PC-9 (cell line): ENCODE data around the gene KLK15. TPM values are rescaled to one million over a fixed set of nuclear protein-coding genes. Genes with fewer than 3 reads are reported as not detected.

Experiments used
- BruUV-seq: library from RNA; stranded (reverse); fragments of 400-500 nt; replicated peaks from 2 replicates; lab custom pipeline; 2021; lab: Mats Ljungman, UMichigan
- CTCF ChIA-PET: fragments of 300-600 bp; sonication (Branson Sonifier 250); formaldehyde crosslinking; loops from one replicate; lab custom pipeline; 2022; ENCODE audit warnings: antibody characterized with exemption; lab: Charles Lee
- POLR2A ChIA-PET: fragments of 300-600 bp; sonication (Branson Sonifier 250); formaldehyde crosslinking; loops from one replicate; lab custom pipeline; 2022; ENCODE audit warnings: antibody characterized with exemption; ENCODE audit not compliant: unreplicated experiment; lab: Charles Lee
- DNase-seq, 2 experiments: peaks; one replicate each; pipeline versions ENCODE4 v3.0.0 to v3.0.0-alpha.2; 2015 to 2022; ENCODE audit warnings: mixed read lengths in 1 of 2
- H2AFZ ChIP-seq: fragments of 200-600 bp; sonication (generic); 2 replicates; pipeline ENCODE4 v1.8.1; 2017; ENCODE audit warnings: antibody characterized with exemption
- H3F3A ChIP-seq: fragments of 200-600 bp; sonication (generic); 2 replicates; pipeline ENCODE4 v1.8.1; 2017; ENCODE audit warnings: antibody characterized with exemption, mild to moderate bottlenecking, low read depth; ENCODE audit not compliant: insufficient read depth
- H3K27ac ChIP-seq: fragments of 200-600 bp; sonication (generic); 2 replicates; pipeline ENCODE4 v1.6.1; 2016; ENCODE audit warnings: mixed run types
- H3K27me3 ChIP-seq: fragments of 200-600 bp; sonication (generic); 2 replicates; pipeline ENCODE4 v1.6.1; 2016; ENCODE audit warnings: low read depth, mixed run types; ENCODE audit not compliant: insufficient read depth
- H3K36me3 ChIP-seq: fragments of 200-600 bp; sonication (generic); 2 replicates; pipeline ENCODE4 v1.6.1; 2016; ENCODE audit warnings: low read depth, mixed run types
- H3K4me1 ChIP-seq: fragments of 200-600 bp; sonication (generic); replicated peaks from 2 replicates; pipeline ENCODE4 v1.6.1; 2016; ENCODE audit warnings: mixed run types; ENCODE audit not compliant: insufficient read depth
- H3K4me2 ChIP-seq: fragments of 200-600 bp; sonication (generic); 2 replicates; pipeline ENCODE4 v1.6.1; 2017; ENCODE audit warnings: mixed run types
- H3K4me3 ChIP-seq: fragments of 200-600 bp; sonication (generic); 2 replicates; pipeline ENCODE4 v1.6.1; 2016; ENCODE audit warnings: mixed run types
- H3K79me2 ChIP-seq: fragments of 200-600 bp; sonication (generic); 2 replicates; pipeline ENCODE4 v1.6.1; 2017; ENCODE audit warnings: low read depth, mixed run types
- H3K9me2 ChIP-seq: fragments of 200-600 bp; sonication (generic); 2 replicates; pipeline ENCODE4 v1.8.1; 2017; ENCODE audit warnings: mild to moderate bottlenecking; ENCODE audit not compliant: insufficient read depth
- H3K9me3 ChIP-seq: fragments of 200-600 bp; sonication (generic); 2 replicates; pipeline ENCODE4 v1.8.1; 2016; ENCODE audit warnings: low read depth; ENCODE audit not compliant: insufficient read depth
- H4K20me1 ChIP-seq: fragments of 200-600 bp; sonication (generic); 2 replicates; pipeline ENCODE4 v1.8.1; 2017; ENCODE audit not compliant: insufficient read depth
- EZH2 ChIP-seq: fragments of 200-600 bp; sonication (generic); IDR thresholded peaks from 2 replicates; pipeline ENCODE4 v1.8.0; 2017; ENCODE audit warnings: antibody characterized with exemption, low read depth
- intact Hi-C: fragments of 100-400 bp; cut with micrococcal nuclease; formaldehyde crosslinking; loops from one replicate; pipeline ENCODE4 v1.10.0; 2022; ENCODE audit not compliant: unreplicated experiment
- total RNA-seq: library from RNA; stranded (reverse); gene quantifications from 2 replicates; pipeline ENCODE4 v1.2.3, GENCODE V29; 2021
- TF ChIP-seq, protein P1 (sequence below): fragments of 200-600 bp; sonication (generic); conservative IDR thresholded peaks from 2 replicates; pipeline ENCODE4 v1.6.1; 2017; ENCODE audit warnings: mixed run types, antibody characterized with exemption, mild to moderate bottlenecking, moderate library complexity

The KLK15 gene
- total RNA-seq, 1 experiment from 2014 or later = not detected

DNA sequence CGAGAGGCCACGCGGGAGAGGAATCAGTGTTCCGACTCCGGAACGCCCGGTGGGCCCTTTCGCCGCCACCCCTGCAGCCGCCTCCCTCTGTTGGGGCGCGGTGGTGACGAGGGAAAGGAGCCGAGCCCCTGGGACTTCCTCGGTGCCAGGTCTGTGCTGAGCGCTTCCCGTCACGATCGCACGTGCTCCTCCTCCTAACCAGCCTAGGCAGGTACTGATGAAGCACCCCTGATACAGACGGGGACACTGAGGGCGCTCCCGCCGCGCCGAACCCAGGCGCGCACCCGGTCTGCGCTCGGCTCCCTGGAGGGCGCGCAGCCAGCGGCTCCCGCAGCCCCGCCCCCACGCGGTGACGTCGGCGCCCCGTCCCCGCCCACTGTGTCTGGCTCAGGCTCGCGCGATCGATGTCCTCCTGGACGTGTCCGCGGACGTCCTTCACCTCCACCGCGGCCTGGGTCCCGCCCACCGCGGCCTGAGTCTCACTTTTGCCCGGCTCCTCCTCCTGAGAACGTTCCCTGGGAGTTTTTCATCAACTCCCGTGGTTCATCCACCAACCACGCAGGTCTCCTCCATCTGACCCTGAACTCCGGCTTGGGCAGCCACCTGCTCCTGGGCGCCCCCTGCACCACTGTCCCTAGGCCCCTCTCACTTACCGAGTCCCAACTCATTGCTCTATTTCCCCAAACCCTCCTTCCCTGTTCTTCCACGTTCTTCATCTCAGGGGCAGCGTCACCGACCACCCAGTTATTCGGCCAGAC is 2.6 kb upstream of the KLK15 start:
- CTCF ChIA-PET = no interaction called here
- H3K9me3 ChIP-seq = no peaks in the 10 kb centered on the region
- H3K4me3 ChIP-seq = peak overlapping the region; percentile 69
- no peaks in the 10 kb centered on the region for H3K9me2 ChIP-seq
- peak; percentile 67 to 83 for DNase-seq
- no peak overlapping the region for H3K27ac ChIP-seq
- no peaks in the 10 kb centered on the region for H3K36me3 ChIP-seq
- H4K20me1 ChIP-seq = no peaks in the 10 kb centered on the region
- TF ChIP-seq EZH2 = no peak
- TF ChIP-seq, protein P1, sequence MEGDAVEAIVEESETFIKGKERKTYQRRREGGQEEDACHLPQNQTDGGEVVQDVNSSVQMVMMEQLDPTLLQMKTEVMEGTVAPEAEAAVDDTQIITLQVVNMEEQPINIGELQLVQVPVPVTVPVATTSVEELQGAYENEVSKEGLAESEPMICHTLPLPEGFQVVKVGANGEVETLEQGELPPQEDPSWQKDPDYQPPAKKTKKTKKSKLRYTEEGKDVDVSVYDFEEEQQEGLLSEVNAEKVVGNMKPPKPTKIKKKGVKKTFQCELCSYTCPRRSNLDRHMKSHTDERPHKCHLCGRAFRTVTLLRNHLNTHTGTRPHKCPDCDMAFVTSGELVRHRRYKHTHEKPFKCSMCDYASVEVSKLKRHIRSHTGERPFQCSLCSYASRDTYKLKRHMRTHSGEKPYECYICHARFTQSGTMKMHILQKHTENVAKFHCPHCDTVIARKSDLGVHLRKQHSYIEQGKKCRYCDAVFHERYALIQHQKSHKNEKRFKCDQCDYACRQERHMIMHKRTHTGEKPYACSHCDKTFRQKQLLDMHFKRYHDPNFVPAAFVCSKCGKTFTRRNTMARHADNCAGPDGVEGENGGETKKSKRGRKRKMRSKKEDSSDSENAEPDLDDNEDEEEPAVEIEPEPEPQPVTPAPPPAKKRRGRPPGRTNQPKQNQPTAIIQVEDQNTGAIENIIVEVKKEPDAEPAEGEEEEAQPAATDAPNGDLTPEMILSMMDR = no peak
- no TSS peak for BruUV-seq
- H3F3A ChIP-seq = peaks cover 8% of the 10 kb centered on the region
- peak overlapping the region; percentile 92 for H2AFZ ChIP-seq
- H3K4me2 ChIP-seq = peak overlapping the region; percentile 90
- peaks cover 5% of the 10 kb centered on the region; the same call in 1 of the 2 replicates for H3K4me1 ChIP-seq
- H3K79me2 ChIP-seq = no peaks in the 10 kb centered on the region
- POLR2A ChIA-PET = no interaction called here
- peaks cover 20% of the 10 kb centered on the region for H3K27me3 ChIP-seq
- intact Hi-C loops = no loop called here

DNA sequence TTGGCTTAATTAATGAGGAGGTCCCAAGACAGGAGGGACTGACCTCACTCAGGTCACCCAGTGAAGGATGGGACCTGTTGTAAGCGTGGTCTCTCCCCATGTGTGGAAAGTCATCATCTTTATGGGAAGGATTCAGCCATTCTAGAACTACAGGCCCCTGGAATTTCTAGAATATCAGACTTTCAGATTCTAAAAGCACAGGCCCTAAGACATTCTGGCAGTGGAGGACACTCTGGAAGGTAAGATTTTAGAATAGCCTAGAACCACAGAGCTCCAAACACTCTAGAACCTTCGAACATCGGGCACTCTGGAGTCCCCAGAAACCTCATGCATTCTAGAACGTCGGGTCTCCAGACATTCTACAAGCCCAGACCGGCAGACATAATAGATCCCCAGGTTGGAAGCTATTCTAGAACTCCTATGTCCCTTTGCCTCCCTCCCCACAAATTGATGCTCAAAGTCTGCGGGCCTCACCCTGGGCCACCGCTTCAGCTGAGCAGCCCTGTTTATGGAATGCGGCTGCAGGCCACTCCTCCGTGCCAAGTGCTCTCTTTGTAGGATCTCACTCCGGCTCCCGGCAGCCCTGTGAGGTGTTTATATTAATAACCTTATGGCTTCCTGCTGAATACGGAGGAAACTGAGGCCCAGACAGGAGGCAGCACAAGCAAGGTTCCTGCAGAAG is 1.9 kb upstream of the KLK15 start:
- no peaks in the 10 kb centered on the region for H3K79me2 ChIP-seq
- TF ChIP-seq, protein P1 = no peak
- peaks cover 10% of the 10 kb centered on the region; the same call in 1 of the 2 replicates for H3K4me1 ChIP-seq
- TSS peak; percentile 52 for BruUV-seq
- DNase-seq = no peak
- POLR2A ChIA-PET = no interaction called here
- H3K4me2 ChIP-seq = peak overlapping the region; percentile 90
- H3K4me3 ChIP-seq = peak overlapping the region; percentile 69
- peak overlapping the region; percentile 92 for H2AFZ ChIP-seq
- intact Hi-C loops = no loop called here
- H3F3A ChIP-seq = peaks cover 8% of the 10 kb centered on the region
- no peaks in the 10 kb centered on the region for H3K36me3 ChIP-seq
- no peaks in the 10 kb centered on the region for H3K9me2 ChIP-seq
- peaks cover 18% of the 10 kb centered on the region for H3K27me3 ChIP-seq
- no peaks in the 10 kb centered on the region for H4K20me1 ChIP-seq
- CTCF ChIA-PET = no interaction called here
- no peak overlapping the region for H3K27ac ChIP-seq
- H3K9me3 ChIP-seq = no peaks in the 10 kb centered on the region

GRCh38 chr19:50833802-50834167 is 411 bp upstream of the KLK15 start:
- TF ChIP-seq EZH2 = no peak
- TF ChIP-seq, protein P1 = no peak
- peaks cover 12% of the 10 kb centered on the region; the same call in 1 of the 2 replicates for H3K4me1 ChIP-seq
- POLR2A ChIA-PET = no interaction called here
- no peaks in the 10 kb centered on the region for H4K20me1 ChIP-seq
- no peaks in the 10 kb centered on the region for H3K79me2 ChIP-seq
- peaks cover 8% of the 10 kb centered on the region for H3F3A ChIP-seq
- H3K9me3 ChIP-seq = no peaks in the 10 kb centered on the region
- BruUV-seq = no TSS peak
- H3K36me3 ChIP-seq = no peaks in the 10 kb centered on the region
- H2AFZ ChIP-seq = no peak overlapping the region
- peaks cover 17% of the 10 kb centered on the region for H3K27me3 ChIP-seq
- DNase-seq = no peak
- no peaks in the 10 kb centered on the region for H3K9me2 ChIP-seq
- H3K4me3 ChIP-seq = no peak overlapping the region
- no peak overlapping the region for H3K4me2 ChIP-seq
- CTCF ChIA-PET = no interaction called here
- intact Hi-C loops = no loop called here
- no peak overlapping the region for H3K27ac ChIP-seq
